Esophagus squamous epithelium (tissue), 4 donors: ENCODE data around the gene HDC.

Source experiments
- CTCF ChIP-seq, 6 experiments: fragments of 450-650 bp in 4 of 6; fragments of 200-600 bp in 2 of 6; sonication (generic) in 2 of 6; IDR thresholded peaks; one replicate each; pipeline ENCODE4 v1.5.1; 2016 to 2019; ENCODE audit warnings: antibody characterized with exemption in 6 of 6, mild to moderate bottlenecking in 4 of 6, moderate library complexity in 4 of 6
- POLR2A ChIP-seq, 4 donors: fragments of 450-650 bp; IDR thresholded peaks; one replicate each; pipeline ENCODE4 v1.6.1; 2017; ENCODE audit warnings: antibody characterized with exemption in 4 of 4, mild to moderate bottlenecking in 4 of 4, moderate library complexity in 3 of 4

- no peak for TF ChIP-seq CTCF (IDR thresholded peaks at IDR 0.05)
- no peak for TF ChIP-seq POLR2A (IDR thresholded peaks at IDR 0.05)
These were observed 13.0 kb upstream of the HDC start for GRCh38 chr15:50278496-50278895.
